HL-60/S4 (cell line): ENCODE data around the gene RUNX2.
"Not testable (repeated sequence)": the region's sequence is repeated elsewhere in the genome, so short reads cannot be mapped to it uniquely, and the experiment has no call there.

ENCODE experiments used
- in situ Hi-C: fragments of 300-500 bp; cut with MboI; formaldehyde crosslinking; loops from 2 replicates; pipeline ENCODE4 v1.14.3; 2022; ENCODE audit warnings: low sequenced_read_pairs

RUNX2 gene

DNA sequence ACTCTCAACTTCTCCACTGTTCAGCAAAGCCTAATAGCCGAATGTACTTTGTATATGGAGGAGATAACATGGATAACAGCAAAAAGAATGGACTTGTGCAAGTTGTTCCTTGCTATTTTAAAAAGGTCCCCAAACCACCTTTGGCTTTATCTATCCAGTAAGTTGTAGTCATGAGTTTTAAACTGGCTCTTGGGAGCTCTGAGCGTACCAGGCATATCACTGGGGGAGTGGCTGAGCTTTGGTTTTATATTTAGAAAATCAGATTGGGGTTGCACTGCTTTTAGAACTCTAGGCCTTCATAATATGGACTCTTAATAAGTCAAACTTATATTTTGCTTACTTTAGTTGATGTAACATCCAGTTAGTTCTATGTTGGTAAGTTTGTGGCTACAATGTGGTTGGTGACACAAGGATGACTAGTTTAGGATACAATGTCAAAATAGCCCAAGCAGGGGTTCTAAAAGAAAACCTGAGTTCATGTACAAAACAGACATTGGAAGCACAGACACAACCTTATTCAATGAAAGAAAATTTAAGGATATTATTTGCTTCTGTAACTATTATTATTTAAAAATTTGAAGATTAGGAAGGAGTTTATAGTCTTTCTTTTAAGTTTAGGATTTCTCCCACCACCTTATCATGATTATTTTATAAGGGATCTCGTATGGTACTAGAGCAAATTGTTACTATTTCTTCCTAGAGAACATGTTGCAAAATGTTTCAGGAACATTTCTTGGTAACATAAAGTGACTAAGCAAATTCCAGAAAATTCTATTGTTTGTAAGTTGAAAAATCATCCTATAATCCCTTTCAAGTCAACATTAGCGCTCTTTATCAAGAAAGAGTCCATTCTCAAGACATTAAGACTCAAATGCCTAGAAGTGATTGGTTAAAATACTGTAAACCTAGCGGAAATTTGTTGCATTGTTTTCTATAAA lies 215.4 kb downstream of the RUNX2 start:
- in situ Hi-C loops, result no loop called here

DNA sequence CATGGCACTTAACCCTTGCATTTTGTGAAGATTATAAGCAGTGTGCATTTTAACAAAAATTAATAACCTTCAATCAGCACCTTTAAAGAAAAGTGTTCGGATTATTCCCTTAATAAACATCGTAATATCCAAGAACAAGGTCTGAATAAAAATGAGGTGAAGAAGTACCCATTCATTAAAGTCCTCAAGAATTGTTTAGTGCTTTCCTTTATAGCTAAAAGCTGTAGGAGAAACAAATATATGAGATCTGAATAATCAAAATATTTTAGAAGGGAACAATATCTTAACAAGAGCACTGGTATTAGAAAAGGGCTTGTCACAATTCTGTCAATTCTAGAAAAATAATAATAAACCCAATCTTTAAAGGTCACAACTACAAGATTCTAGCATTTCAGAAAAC lies 217.3 kb downstream of the RUNX2 start:
- in situ Hi-C loops, result no loop called here

DNA sequence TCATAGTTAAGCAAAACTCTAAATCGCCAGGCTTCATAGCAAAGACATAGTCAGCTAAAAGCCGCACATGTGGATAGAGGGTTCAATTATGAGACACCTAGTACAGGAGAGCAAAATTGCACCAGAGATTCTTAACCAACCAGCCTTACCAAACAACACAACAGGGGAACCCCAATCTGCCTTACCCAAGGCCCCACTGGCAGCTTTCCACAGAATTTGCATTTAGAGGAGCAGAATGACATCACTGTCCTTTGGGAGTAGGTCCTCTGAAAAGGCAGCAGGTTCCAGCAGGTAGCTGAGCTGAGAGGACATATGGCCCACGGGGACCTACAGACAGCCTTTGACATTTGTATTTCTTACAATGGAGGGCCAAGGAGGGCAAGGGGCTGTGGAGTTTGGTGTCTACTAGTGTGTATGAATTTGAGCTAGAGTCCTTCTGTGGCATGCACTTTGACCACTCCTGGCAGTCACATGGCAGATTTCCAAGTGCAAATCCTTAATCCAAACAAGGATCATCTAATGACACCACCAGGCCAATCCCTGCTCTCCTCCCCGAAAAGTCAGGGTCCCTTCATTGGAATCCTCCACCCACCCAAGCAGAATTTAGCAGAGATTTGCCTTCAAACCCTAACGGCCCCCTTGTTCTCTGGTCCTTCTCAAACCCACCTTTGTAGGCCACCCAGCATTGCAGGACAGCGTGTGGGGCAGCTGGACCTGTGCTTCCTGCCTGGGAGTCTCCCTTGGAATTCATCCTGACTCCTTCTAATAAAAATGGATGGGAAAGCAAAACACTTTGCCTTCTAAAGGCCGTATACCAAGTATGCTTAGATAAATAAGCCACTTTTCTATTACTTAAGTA lies 220.8 kb downstream of the RUNX2 start:
- in situ Hi-C loops, result no loop called here

DNA sequence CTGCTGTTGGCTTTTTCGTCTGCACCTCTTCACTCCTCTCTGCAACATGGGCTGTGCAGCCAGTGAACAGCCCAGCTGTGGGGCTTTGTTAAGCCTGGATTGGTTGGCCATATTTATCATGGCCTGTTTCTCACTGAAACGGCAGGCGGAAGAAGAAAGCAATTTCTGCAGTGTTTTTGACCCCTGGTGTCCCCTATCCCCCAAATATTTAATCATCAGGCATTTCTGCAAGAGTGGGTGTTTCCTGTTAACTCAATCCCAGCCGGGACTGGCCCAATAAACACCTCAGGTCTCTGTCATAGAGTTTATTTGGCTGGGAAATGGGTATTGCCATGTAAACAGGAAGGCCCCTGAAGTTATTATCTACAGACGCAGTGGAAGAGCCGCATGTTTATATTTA lies 224.4 kb downstream of the RUNX2 start:
- in situ Hi-C loops, result no loop called here

DNA sequence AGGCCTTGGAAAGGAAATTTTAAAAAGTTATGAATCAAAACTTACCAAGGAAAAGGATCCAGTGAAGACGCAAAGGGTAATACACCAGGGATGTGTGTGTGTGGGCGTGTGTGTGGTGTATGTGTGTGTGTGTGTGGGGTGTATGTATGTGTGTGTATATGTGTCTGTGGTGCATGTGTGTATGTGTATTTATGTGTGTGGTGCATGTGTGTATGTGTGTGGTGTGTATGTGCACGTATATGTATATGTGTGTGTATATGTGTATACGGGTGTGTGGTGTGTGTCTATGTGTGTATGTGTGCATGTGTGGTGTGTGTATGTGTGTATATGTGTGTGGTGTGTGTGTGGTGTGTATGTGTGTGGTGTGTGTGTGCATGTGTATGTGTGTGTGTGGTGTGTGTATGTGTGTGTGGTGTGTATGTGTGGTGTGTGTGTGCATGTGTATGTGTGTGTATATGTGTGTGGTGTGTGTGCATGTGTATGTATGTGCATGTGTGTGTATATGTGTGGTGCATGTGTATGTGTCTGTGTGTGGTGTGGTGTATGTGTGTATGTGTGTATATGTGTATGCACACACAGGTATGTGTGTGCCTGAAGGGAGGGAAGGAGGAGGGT lies 225.7 kb downstream of the RUNX2 start:
- in situ Hi-C loops, result no loop called here

DNA sequence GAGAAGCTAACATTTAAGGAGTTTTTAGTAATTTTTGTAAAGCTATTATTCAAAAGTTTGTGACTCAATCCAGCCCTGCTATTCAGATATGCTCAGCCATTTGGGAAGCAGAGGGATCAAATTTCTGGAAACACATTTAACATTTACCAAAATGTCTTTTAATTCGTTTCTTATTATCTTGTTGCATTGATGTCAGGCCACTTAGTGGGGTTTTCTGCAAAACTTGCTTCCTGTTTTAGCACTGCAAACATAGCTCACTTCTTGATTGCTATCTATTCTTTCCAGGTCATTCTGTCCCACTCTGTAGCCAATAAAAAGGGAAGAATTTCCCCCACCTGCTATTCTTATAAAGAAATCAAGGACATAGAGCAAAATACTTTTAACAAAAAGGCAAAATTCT lies 226.5 kb downstream of the RUNX2 start:
- in situ Hi-C loops, result no loop called here

DNA sequence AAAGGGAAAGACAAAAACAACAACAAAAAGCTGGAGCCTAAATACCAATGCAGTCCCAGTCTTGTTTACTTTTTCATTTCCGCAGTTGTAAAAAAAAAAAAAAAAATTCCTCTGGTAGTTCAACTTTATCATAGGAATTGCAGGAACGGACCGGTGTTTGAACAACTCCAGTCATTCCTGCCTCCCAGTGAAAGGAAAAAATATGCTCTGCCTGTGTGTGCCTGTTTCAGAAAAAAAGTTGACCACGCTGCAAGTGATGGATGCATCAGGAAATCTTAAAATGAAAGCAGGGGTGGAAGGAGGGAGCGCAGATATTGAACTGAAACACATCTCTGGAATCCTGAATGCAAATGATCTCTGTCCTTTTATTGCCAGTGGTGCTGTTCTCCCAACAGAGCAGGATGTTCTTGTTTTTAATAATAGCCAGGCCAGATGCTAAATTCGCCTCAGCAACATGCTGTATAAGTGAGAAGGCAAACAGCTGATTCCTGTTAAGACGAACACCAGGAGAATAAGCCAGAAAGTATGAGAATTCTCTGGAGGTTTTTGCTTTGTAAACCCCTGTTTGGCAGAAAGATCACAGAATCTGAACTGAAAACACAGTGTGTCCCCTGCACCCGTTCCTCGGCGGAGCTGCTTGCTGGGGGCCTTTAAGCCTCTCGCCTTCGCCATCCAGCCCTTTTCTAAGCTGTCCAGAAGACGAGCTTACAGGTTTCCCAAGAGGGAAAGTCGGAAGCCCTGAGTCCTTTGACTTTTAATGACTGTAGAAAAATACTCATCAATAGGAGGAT lies 228.0 kb downstream of the RUNX2 start:
- in situ Hi-C loops, result no loop called here

DNA sequence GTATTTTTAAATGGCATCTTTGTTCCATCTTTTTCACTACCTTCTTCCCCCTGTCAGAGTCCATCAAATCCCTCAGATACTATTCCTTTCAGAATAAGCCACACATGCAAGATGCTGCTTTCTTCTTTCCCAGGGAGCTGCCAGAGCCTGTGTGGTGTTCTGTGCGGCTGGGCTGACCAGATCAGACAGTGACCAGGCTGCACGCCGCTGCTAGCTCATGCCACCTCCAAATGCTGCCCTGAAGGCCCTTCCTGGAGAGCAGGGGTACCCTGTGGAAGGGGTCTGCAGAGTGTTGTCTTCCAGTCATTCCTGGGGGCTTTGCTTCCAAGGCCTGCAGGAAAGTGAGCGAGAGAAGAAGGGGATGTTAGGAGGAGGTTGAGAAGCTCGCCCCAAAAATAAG lies 228.7 kb downstream of the RUNX2 start:
- in situ Hi-C loops, result no loop called here

DNA sequence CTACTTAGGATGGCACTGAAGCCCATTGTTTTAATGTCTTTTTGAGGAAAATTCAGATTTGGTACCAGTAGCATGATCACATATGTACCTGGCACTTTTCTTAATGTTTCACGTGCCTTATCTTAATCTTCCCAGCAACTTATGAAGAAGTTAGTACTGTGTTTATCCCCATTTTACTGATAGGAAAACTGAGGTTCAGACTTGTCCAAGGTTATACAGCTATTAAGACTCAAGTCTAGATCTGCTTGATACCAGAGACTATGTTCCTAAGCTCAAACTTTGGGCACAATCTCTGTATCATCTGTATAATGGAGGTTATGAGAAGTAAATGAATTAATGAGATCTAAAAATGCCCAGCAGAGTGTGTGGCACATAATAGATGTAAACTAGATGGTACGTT lies 229.3 kb downstream of the RUNX2 start:
- in situ Hi-C loops, result no loop called here

DNA sequence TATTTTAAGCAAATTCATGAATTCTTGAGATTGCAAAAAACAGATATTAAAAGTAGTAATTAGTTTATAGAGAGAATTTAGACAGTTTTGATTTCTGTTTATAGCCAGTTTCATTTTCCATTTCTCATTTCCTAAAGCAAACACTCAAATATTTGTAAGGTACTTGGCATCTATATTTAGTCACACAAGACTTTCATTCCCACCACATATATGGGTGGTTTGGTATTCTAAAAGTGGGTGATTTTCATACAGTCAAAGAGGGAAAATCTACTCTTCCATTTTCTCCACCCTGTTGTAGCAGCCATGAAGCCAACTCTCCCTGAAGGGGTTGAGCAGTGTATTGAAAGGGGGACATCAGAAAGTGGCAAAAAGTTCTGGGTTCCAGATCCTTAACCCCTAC lies 230.7 kb downstream of the RUNX2 start:
- in situ Hi-C loops, result no loop called here

DNA sequence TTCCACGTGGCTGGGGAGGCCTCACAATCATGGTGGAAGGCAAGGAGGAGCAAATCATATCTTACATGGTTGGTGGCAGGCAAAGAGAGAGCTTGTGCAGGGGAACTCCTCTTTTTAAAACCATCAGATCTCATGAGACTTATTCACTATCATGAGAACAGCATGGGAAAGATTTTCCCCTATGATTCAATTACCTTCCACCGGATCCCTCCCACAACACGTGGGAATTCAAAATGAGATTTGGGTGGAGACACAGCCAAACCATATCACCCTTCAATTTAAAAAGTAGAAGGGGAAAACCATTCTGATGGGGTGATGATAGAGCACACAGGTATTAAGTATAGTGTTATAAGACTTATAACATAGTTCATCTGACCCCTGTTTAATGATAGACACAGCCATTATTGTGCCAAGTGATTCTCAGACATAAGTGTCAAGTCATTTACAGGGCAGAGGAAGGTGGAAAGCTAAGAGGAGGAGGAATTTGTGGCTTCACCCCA lies 232.2 kb downstream of the RUNX2 start:
- in situ Hi-C loops, result not testable (repeated sequence)

DNA sequence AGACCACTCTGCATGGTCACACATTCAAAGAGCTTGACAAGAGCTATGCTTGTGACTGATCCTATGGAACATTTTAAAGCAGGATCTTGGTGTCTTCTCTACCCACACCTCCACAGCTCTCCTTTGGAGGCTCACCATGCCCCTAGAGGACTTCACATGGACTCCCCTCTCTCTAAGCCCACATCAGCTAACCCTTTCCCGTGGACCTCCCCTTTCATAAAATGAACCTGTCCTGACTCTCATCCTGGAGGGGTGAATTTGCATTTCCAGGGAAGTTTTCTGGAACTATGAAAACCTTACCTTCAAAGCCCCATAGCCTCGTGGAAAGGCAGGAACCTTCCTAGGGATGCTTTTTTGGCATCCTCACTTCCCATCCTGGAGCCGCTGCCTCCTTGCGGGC lies 234.0 kb downstream of the RUNX2 start:
- in situ Hi-C loops, result no loop called here

DNA sequence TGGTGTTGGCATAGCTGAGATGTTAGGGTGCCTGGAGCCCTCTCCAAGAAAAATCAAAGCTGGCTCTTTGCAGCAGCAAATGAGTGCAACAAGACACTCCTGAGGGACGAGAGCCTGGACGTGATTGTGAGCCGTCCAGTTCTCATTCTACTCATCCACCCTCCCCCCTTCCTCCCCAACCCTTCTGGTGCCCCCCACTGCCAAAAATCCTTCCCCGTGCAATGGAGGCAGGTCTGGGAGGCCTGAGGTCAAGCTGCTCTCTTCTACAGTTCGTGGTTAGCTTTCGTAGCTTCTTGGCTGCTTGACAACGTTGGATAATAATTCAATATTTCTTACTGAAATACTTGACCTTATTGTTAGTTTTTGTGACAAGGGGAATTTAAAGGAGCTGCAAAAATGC lies 234.9 kb downstream of the RUNX2 start:
- in situ Hi-C loops, result no loop called here

DNA sequence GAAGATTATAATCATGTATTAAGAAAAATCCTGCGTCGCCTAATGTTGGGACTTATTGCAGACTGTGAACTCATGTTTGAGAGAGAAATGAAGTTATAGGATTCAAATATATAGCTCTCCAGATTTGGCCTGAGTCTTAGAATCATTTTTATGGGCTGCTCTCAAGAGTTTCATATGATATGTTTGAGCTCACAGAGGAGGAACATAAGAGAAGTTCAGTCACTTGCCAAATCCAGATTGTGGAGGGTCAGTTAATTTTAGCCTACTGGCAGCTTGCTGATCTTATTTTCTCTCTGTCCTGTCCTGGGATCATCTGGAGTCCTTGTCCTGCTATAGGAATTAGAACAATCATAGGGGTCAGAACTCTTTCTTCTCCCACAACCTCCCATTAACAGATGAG lies 235.7 kb downstream of the RUNX2 start:
- in situ Hi-C loops, result no loop called here

DNA sequence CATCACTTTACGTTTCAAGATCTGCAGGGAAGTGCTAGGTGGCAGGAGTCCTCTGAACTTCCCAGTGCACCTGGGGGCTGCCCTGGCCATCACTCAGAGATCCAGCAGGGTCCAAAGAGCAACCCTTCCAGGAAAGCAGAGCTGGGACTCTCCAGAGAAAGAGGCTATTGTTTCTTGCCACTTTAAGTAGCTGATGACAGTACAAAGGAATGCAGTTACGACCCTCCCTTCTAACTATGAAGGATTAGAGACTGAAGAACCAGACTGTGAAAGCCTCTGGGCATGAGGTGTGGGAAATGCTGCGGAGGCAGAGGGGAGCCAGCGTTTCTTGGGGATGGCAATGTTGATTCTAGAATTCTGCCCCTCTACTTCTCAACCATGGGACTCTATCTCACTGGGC lies 238.8 kb downstream of the RUNX2 start:
- in situ Hi-C loops, result no loop called here

DNA sequence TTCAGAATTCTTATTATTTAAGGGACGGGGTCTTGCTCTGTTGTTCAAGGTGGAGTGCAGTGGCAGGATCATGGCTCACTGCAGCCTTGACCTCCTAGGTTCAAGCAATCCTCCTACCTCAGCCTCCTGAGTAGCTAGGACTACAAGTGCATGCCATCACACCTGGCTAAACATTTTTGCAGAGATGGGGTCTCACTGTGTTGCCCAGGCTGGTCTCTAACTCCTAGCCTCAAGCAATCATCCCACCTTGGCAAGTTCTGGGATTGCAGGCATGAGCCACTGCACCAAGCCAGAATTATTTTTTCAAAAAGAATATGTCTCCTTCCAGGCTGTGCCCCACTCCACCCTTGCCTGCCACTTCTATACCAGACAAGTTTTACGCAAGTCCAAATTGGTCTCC lies 239.7 kb downstream of the RUNX2 start:
- in situ Hi-C loops, result no loop called here

DNA sequence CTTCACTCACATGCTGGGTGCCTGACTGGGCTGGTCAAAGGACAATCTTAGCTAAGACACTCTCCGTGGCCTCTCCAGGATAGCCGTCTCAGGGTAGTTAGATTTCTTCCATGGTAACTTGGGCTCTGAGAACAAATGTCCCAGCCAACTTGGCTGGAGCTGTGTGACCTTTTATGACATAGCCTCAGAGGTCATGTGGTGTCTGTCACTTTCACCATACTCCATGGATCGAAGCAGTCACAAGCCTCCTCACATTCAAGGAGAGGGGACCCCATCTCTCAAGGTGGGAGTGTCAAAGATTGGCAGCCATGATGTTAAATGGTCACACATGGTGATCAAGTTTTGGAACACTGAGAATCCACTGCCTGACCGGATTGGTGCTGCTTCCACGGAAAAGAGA lies 240.5 kb downstream of the RUNX2 start:
- in situ Hi-C loops, result no loop called here

DNA sequence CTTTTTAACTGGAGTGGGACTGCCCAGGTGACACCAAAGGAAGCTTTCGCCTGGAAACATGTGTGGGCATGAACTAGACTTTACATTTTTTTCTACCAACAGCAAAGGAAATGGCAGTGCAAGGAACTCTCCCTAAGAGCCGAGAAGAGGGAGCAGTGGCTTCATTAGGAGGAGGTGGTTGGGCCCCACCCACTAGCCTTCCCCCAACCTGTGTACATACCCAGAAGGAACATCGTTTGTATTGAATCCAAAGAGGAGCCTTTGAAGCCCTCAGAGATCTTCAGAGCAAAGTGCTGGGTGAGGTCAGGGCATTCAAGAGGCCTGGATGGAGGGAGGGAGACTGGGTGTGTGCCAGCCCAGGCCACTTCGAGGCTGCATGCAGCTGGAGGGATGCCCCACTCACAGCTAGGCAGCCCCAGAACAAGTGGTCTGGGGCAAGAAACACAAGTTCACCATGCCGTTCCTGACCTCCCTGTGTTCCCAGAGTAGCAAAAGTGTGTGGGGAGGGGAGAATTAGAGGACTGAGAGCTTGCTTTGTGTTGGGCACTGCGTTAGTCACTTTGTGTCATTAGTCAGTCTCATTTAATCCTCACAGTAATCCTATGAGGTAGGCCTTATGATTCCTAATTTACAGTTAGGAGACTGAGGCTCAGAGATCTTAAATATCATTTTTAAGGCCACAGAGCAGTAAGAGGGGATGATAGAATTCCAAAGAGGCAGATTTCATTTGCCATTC lies 241.2 kb downstream of the RUNX2 start:
- in situ Hi-C loops, result no loop called here

DNA sequence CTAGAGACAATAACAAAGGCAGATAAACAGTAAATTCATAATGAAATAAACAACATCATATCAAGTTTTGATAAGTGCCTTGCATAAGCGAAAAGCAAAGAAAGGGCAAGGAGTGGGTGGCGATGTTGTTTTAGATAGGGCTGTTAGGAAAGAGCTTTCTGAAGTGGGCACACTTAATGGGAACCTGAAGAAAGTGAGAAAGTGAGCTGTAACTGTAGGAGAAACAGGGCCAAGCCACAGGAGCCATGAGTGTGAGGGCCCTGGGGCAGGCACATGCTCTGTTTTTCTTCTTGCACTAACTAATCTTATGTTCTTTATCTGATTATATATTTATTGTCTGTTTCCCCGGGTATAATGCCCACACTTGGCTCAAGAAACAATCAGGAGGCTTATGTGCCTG lies 243.0 kb downstream of the RUNX2 start:
- in situ Hi-C loops, result no loop called here

DNA sequence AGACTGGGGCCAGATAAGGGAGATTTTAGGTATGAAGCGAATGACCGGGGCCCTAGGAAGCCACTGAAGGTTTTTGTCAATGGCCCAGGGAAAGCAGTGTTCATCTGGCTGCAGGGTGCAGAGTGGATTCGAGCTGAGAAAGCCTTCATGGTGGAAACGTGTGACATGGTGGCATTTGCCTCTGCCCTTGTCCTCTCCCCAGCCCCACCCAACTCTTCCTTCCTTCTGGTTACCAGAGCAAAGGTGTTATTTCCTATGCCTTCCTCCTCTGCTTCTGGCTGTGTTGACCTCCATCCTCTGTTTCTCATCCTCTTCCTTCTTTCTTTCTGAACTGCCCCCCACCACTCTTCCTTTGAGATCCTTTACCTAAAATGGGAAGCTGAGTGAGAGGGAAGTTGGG lies 244.7 kb downstream of the RUNX2 start:
- in situ Hi-C loops, result no loop called here
